Gastrocnemius medialis (tissue), 4 donors: ENCODE measurements around the gene SLC34A3.

Experiments
- POLR2A ChIP-seq, 2 donors: fragments of 450-650 bp; IDR thresholded peaks; one replicate each; pipeline ENCODE4 v1.6.1; 2017; ENCODE audit warnings: antibody characterized with exemption in 2 of 2, mild to moderate bottlenecking in 2 of 2, moderate library complexity in 2 of 2
- TF ChIP-seq, protein P1 (sequence below), 5 experiments: fragments of 450-650 bp in 3 of 5; fragments of 200-600 bp in 2 of 5; sonication (generic) in 2 of 5; IDR thresholded peaks in 4 of 5; conservative IDR thresholded peaks in 1 of 5; 1 replicate in 4 of 5; 2 replicates in 1 of 5; pipeline ENCODE4 v1.5.1; 2016 to 2019; ENCODE audit warnings: antibody characterized with exemption in 5 of 5, mild to moderate bottlenecking in 3 of 5, moderate library complexity in 3 of 5

DNA sequence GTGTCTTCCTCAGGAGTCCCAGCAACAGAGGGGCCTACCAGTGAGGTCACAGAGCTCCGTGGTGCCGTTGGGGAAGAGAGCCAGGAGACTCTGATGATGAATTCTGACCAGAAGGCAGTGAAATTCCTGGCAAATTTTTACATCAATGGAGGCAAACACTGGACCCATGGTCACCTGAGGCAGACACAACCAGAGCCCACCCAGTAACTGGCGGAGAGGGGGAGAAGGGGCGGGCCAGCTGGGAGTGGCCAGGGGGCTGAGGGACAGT lies 20.4 kb downstream of the SLC34A3 start, which contains the start of gene STPG3:
- TF ChIP-seq, protein P1, sequence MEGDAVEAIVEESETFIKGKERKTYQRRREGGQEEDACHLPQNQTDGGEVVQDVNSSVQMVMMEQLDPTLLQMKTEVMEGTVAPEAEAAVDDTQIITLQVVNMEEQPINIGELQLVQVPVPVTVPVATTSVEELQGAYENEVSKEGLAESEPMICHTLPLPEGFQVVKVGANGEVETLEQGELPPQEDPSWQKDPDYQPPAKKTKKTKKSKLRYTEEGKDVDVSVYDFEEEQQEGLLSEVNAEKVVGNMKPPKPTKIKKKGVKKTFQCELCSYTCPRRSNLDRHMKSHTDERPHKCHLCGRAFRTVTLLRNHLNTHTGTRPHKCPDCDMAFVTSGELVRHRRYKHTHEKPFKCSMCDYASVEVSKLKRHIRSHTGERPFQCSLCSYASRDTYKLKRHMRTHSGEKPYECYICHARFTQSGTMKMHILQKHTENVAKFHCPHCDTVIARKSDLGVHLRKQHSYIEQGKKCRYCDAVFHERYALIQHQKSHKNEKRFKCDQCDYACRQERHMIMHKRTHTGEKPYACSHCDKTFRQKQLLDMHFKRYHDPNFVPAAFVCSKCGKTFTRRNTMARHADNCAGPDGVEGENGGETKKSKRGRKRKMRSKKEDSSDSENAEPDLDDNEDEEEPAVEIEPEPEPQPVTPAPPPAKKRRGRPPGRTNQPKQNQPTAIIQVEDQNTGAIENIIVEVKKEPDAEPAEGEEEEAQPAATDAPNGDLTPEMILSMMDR (IDR thresholded peaks at IDR 0.05 in 4 of 5, conservative IDR thresholded peaks at IDR 0.05 in 1 of 5), result no peak
- TF ChIP-seq POLR2A (IDR thresholded peaks at IDR 0.05), result no peak
